Smooth muscle cell (in vitro differentiated cells): ENCODE data around the gene MDM4. TPM values are rescaled to one million over a fixed set of nuclear protein-coding genes. Genes with fewer than 3 reads are reported as not detected.
"Not testable (repeated sequence)": the region's sequence is repeated elsewhere in the genome, so short reads cannot be mapped to it uniquely, and the experiment has no call there.

ENCODE experiments used
- DNase-seq: peaks from one replicate; lab custom pipeline; 2025; ENCODE audit not compliant: unreplicated experiment; lab: John Stamatoyannopoulos, UW
- H2AFZ ChIP-seq: fragments of 200-600 bp; sonication (generic); 2 replicates; pipeline ENCODE4 v1.6.0; 2016; ENCODE audit warnings: antibody characterized with exemption, low read depth, mild to moderate bottlenecking
- H3F3A ChIP-seq: fragments of 200-600 bp; sonication (generic); 2 replicates; pipeline ENCODE4 v1.6.0; 2017; ENCODE audit warnings: antibody characterized with exemption, low read depth
- H3K27ac ChIP-seq: fragments of 200-600 bp; sonication (generic); 2 replicates; pipeline ENCODE4 v1.5.1; 2016; ENCODE audit warnings: low read depth, mild to moderate bottlenecking
- H3K27me3 ChIP-seq: fragments of 200-600 bp; sonication (generic); 2 replicates; pipeline ENCODE4 v1.6.1; 2016; ENCODE audit warnings: low read depth, mild to moderate bottlenecking
- H3K36me3 ChIP-seq: fragments of 200-600 bp; sonication (generic); 2 replicates; pipeline ENCODE4 v1.5.1; 2016; ENCODE audit warnings: low read depth
- H3K4me1 ChIP-seq: fragments of 200-600 bp; sonication (generic); 2 replicates; pipeline ENCODE4 v1.5.1; 2016; ENCODE audit warnings: low read depth
- H3K4me2 ChIP-seq: fragments of 200-600 bp; sonication (generic); 2 replicates; pipeline ENCODE4 v1.6.0; 2016; ENCODE audit warnings: mild to moderate bottlenecking
- H3K4me3 ChIP-seq: fragments of 200-600 bp; sonication (generic); 2 replicates; pipeline ENCODE4 v1.5.1; 2016; ENCODE audit warnings: mild to moderate bottlenecking
- H3K79me2 ChIP-seq: fragments of 200-600 bp; sonication (generic); 2 replicates; pipeline ENCODE4 v1.6.0; 2016; ENCODE audit warnings: low read depth, mild to moderate bottlenecking
- H3K9ac ChIP-seq: fragments of 200-600 bp; sonication (generic); 2 replicates; pipeline ENCODE4 v1.6.0; 2016; ENCODE audit warnings: low read depth
- H3K9me3 ChIP-seq: fragments of 200-600 bp; sonication (generic); replicated peaks from 2 replicates; pipeline ENCODE4 v1.5.1; 2016; ENCODE audit warnings: low read depth
- H4K20me1 ChIP-seq: fragments of 200-600 bp; sonication (generic); 2 replicates; pipeline ENCODE4 v1.6.0; 2016; ENCODE audit warnings: low read depth
- WGBS: methylation state at CpG from one replicate; pipeline ENCODE4 v1.1.7; 2016; ENCODE audit warnings: low lambda C conversion rate; 5-methylcytosine and 5-hydroxymethylcytosine counted together
- polyA plus RNA-seq: library from polyadenylated mRNA; unstranded; fragments of >200 nt; fragmentation: Nextera tagmentation; extraction: Ambion mirVana; gene quantifications from 2 replicates; pipeline ENCODE4 v1.2.1, GENCODE V29; 2016
- total RNA-seq: library from RNA; depleted of rRNA; stranded (reverse); fragments of >200 nt; gene quantifications from 2 replicates; pipeline ENCODE4 v1.2.3, GENCODE V29; 2014
- TF ChIP-seq, protein P1 (sequence below): fragments of 200-600 bp; sonication (generic); IDR thresholded peaks from 2 replicates; pipeline ENCODE4 v1.5.1; 2017; ENCODE audit warnings: borderline replicate concordance, mild to moderate bottlenecking, antibody characterized with exemption; ENCODE audit not compliant: insufficient read depth, poor library complexity, severe bottlenecking

MDM4 gene
- total and polyA plus RNA-seq, 2 experiments from 2014 or later = 10.8 to 31.7 TPM

DNA sequence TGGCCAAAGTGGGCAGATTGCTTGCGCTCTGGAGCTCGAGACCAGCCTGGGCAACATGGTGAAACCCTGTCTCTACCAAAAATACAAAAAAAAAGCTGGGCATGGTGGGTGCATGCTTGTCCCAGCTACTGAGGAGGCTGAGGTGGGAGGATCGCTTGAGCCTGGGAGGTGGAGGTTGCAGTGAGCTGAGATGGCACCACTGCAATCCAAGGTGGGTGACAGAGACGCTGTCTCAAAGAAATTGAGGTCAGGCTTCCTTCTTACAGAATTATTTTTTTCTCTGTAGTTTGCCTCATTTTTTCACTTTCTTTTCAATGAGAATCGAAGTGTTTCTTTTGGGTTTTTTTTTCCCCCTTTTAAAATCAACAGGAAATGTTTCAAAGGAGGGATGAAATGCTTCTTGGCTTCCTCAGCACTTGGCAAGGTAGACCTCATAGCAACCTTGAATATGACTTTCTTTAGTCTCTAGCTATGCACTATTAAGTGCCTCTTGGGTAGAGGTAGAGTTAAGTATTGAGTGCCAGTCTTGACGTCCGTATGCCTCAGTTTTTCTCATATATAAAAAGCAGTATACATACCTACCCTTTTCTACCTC is 40.3 kb downstream of the MDM4 start:
- TF ChIP-seq, protein P1, sequence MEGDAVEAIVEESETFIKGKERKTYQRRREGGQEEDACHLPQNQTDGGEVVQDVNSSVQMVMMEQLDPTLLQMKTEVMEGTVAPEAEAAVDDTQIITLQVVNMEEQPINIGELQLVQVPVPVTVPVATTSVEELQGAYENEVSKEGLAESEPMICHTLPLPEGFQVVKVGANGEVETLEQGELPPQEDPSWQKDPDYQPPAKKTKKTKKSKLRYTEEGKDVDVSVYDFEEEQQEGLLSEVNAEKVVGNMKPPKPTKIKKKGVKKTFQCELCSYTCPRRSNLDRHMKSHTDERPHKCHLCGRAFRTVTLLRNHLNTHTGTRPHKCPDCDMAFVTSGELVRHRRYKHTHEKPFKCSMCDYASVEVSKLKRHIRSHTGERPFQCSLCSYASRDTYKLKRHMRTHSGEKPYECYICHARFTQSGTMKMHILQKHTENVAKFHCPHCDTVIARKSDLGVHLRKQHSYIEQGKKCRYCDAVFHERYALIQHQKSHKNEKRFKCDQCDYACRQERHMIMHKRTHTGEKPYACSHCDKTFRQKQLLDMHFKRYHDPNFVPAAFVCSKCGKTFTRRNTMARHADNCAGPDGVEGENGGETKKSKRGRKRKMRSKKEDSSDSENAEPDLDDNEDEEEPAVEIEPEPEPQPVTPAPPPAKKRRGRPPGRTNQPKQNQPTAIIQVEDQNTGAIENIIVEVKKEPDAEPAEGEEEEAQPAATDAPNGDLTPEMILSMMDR = no peak
- Histone ChIP-seq H3K4me3 (no peak overlapping the region), H3K4me1 (peaks cover 5% of the 10 kb centered on the region), H3K27ac (no peak overlapping the region), H3K9me3 (no peaks in the 10 kb centered on the region), H3F3A (no peaks in the 10 kb centered on the region), H3K36me3 (no peaks in the 10 kb centered on the region), H3K9ac (no peak overlapping the region), H2AFZ (no peak overlapping the region), H4K20me1 (peaks cover 47% of the 10 kb centered on the region), H3K4me2 (no peak overlapping the region), H3K27me3 (no peaks in the 10 kb centered on the region), H3K79me2 (peaks cover 6% of the 10 kb centered on the region)
- no peak for DNase-seq
- WGBS = 99% methylated on average over 7 of the region's 7 CpGs

DNA sequence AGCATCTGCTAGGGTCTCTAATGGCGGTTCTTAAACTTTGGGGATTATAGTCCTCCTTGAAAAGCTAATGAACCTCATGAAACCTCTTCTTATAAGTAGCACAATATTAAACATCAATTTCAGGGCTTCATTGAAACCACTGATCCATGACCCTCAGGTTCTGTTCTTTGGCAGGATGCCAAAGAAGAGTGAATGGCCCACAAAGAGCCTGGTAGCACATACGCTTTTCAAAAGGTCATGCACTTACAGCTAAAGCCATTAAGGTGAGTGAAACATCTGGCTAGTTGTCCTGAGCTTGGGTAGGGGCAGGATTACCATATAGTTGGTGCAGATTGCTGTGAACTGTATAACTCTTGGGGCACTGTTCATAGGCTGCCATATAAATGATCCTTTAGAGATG is 42.3 kb downstream of the MDM4 start:
- Histone ChIP-seq H3K27ac (no peak overlapping the region), H3K36me3 (no peaks in the 10 kb centered on the region), H3K4me2 (no peak overlapping the region), H3F3A (no peaks in the 10 kb centered on the region), H3K4me1 (peaks cover 5% of the 10 kb centered on the region), H4K20me1 (peaks cover 41% of the 10 kb centered on the region), H3K4me3 (no peak overlapping the region), H3K9ac (no peak overlapping the region), H3K9me3 (no peaks in the 10 kb centered on the region), H3K27me3 (no peaks in the 10 kb centered on the region), H2AFZ (no peak overlapping the region), H3K79me2 (peaks cover 4% of the 10 kb centered on the region)
- WGBS = 100% methylated on average over 2 of the region's 2 CpGs
- TF ChIP-seq, protein P1 = no peak
- no peak for DNase-seq

DNA sequence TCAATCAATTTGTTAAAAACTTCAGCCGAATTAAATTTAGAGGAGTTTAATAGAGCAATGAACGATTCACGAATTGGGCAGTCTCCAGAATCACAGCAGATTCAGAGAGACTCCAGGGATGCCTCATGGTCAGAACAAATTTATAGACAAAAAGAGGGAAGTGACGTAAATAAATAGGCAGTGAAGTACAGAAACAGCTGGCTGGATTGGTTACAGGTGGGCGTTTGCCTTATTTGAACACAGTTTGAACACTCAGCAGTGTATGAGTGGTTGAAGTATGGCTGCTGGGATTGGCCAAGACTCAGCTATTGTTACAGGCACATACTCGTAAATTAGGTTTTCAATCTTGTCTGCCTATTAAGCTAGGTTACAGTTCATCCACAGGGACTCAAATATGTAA is 43.8 kb downstream of the MDM4 start:
- H3K4me2 ChIP-seq, H3K4me3 ChIP-seq, H3K9ac ChIP-seq, H3K79me2 ChIP-seq, H3K36me3 ChIP-seq, H2AFZ ChIP-seq, H3K27me3 ChIP-seq, H3F3A ChIP-seq, H3K4me1 ChIP-seq, H3K9me3 ChIP-seq, DNase-seq, H3K27ac ChIP-seq: not testable (repeated sequence)
- WGBS = 91% methylated on average over 6 of the region's 6 CpGs
- H4K20me1 ChIP-seq = peaks cover 26% of the 10 kb centered on the region

DNA sequence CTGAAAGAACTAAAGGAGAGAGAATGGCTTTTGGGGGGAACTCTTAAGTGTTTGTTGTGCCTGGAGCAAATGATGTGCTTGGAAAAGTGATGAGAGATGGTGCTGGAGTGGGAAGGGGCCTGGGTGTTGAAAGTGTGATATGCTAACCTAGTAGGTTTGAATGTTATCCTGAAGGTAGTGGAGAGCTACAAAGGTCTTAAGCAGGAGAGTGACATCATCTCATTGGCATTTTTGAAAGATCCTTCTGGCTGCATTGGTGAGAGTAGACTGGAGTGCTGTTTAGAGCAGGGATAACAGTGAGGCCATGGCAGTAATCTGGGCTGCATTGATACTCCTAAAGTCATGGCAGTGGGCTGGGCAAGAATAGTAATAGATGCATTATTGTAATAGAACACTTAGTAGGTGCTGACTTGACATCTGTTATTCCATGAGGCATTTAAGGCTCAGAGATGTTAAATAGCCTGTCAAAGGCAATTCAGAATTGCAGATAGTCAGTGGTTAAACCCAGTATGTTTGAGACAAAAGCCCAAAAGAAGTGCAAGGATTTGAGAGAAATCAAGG is 44.5 kb downstream of the MDM4 start:
- no peaks in the 10 kb centered on the region for H3K27me3 ChIP-seq
- no peak overlapping the region for H3K27ac ChIP-seq
- H3K9ac ChIP-seq = no peak overlapping the region
- no peaks in the 10 kb centered on the region for H3K36me3 ChIP-seq
- peaks cover 5% of the 10 kb centered on the region for H3K4me1 ChIP-seq
- H3F3A ChIP-seq = no peaks in the 10 kb centered on the region
- H3K79me2 ChIP-seq = no peaks in the 10 kb centered on the region
- no peak overlapping the region for H3K4me2 ChIP-seq
- DNase-seq = no peak
- no peak overlapping the region for H3K4me3 ChIP-seq
- no peak overlapping the region for H2AFZ ChIP-seq
- no peaks in the 10 kb centered on the region for H3K9me3 ChIP-seq
- peaks cover 19% of the 10 kb centered on the region for H4K20me1 ChIP-seq
- TF ChIP-seq, protein P1 = no peak
